ENCODE measurements around the gene IL17C.
"Not testable (repeated sequence)": the region's sequence is repeated elsewhere in the genome, so short reads cannot be mapped to it uniquely, and the experiment has no call there.

IL17C gene

DNA sequence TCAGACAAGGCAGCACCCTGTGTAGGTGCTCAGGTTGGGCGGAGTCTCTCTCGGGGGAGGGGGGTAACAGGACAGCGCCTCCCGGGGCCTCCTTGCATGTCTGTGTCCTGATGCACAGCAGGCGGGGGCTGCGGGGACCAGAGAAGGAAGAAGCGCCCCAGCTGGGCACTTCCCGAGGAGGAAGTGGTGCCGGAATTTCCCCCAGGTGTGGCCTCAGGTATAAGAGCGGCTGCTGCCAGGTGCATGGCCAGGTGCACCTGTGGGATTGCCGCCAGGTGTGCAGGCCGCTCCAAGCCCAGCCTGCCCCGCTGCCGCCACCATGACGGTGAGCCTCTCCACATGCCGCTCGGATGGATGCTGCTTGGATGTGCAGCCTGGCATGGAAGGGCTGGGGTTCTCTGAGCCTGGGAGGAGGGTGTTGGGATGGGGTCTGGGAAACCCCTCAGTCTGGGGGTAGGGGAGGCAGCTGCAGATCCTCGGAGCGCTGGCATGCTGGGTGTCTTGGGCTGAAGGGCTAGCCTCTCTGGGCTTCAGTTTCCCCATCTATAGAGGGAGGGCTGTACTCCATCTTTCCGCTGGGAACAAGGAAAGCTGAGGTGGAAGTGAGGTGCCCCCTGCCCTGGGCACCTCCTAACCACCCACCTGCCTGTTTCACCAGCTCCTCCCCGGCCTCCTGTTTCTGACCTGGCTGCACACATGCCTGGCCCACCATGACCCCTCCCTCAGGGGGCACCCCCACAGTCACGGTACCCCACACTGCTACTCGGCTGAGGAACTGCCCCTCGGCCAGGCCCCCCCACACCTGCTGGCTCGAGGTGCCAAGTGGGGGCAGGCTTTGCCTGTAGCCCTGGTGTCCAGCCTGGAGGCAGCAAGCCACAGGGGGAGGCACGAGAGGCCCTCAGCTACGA is at the start of gene IL17C:
TSS of gene IL17C (plus strand) at position 250 of the 908 bp plus-strand sequence. CDS start at position 320, 70 bp downstream.
- no peak for DNase-seq

DNA sequence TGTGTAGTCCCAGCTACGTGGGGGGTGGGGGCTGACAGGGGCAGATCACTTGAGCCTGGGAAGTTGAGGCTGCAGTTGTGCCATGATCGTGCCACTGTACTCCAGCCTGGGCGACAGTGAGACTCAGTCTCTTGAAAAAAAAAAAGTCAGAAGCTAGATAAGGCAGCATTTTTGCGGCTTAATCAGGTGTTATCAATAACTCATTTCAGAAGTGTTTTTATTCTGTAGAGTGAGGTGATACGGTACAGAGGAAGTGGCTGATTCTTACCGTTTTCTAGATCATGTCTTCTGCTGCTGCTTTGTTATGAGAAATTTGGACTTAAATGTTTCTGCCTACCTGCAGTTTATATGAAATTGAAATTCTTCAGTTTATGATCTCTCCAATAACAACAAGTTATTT is 49.6 kb upstream of the IL17C start:
- DNase-seq: no peak

DNA sequence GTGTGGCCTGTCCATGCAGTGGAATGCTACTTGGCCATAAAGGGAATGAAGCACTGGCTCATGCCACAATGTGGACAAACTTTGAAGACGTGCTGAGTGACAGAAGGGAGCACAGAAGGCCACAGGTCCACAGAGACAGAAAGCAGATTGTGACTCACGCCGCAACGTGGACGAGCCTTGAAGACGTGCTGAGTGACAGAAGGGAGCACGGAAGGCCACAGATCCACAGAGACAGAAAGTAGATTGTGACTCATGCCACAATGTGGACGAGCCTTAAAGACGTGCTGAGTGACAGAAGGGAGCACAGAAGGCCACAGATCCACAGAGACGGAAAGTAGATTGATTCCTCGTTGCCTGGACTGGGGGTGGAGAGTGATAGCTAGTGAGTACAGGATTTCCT is 48.9 kb upstream of the IL17C start:
- no peak for DNase-seq

- DNase-seq: no peak
Observed at GRCh38 chr16:88591577-88592021, 46.8 kb upstream of the IL17C start.

- DNase-seq: no peak
Observed at GRCh38 chr16:88593061-88593460, 45.3 kb upstream of the IL17C start.

DNA sequence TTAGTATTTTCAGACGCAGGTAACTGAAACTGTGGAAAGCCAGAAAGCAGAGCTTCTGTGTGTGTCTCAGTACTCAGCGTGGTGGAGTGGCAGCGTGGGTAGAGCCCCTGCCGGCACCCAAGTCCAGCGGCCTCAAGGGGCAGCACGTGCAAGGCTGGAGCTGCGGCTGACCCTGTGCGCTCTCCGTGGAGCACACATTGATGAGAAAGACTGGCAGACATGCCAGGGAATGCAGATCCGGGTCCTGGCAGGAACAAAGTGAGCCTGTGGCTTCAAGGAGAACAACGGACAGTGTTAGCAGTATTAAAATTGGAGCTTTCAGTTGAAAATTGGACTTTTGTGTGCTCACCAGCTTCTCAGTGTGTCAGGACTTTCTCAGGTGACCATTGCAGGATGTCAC is 44.9 kb upstream of the IL17C start:
- DNase-seq: no peak

DNA sequence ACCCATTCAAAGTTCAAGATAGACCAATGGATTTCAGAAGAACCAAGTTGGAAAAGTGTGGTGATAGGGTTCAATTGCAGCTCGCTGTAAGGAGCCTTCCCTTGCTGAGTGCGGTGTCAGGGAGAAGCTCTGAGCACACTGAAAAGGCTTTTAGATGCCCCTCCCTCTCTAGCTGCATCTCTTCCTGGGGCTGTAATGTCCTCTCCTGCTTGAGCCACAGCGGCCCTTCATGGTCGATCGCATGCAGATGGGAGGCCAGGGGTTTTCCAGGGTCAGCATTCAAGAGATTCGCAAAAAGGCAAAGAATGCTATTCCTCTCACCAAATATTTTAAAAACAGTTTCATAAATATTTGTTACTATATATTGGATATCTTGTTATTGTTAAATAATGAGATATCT is 44.5 kb upstream of the IL17C start:
- no peak for DNase-seq

DNA sequence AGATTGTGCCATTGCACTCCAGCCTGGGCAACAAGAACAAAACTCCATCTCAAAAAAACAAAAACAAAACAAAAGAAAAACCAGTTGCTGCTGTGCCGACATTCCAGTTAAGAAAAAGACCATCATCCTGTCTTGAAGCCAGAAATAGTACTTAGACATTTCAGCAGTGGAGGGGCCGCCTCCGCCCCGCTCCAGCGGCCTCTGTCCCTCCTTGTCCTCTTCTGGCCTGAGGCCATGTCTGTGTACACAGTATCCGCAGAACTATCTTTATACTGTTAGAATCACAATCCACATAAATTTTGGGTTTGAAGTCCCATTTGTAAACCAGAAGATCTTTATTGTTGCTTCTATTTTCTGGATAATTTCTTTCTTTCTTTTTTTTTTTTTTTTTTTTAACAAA is 43.3 kb upstream of the IL17C start:
- DNase-seq: no peak

DNA sequence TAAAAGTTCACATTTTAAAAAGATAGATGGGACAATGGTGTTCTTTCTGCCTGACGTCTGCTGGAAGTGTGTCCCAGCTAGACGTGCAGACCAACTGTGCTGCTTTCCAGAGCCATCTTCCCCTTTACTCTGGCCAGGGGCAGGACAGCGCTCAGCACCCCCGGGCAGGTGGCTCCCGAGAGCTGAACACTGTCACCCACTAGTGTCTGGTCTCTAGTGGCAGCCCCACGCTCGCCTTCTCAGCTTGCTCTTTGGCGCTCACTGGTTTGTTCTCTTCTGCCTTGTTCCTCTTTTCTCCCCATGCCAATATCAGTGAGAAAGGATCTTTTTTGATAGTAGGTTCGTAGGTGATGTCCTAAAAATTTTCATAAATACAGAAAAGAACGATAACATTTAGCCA is 42.5 kb upstream of the IL17C start:
- no peak for DNase-seq

DNA sequence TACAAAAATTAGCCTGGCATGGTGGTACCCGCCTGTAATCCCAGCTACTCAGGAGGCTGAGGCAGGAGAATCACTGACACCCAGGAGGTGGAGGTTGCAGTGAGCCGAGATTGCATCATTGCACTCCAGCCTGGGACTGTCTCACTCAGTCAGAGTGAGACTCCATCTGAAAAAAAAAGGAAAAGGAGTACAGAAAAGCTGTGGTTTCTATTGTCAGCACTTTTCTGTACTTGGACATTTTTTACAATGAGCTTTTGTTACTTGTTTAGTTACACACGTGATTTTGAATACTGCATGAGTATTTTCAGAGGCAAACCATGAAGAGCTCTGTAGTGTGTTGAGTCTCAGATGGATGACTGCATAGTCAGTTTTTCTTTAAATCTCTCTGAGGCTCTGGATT is 41.9 kb upstream of the IL17C start:
- no peak for DNase-seq

GRCh38 chr16:88597856-88598491 is 40.4 kb upstream of the IL17C start:
- DNase-seq: no peak

GRCh38 chr16:88599092-88599733 is 39.2 kb upstream of the IL17C start:
- DNase-seq: no peak

DNA sequence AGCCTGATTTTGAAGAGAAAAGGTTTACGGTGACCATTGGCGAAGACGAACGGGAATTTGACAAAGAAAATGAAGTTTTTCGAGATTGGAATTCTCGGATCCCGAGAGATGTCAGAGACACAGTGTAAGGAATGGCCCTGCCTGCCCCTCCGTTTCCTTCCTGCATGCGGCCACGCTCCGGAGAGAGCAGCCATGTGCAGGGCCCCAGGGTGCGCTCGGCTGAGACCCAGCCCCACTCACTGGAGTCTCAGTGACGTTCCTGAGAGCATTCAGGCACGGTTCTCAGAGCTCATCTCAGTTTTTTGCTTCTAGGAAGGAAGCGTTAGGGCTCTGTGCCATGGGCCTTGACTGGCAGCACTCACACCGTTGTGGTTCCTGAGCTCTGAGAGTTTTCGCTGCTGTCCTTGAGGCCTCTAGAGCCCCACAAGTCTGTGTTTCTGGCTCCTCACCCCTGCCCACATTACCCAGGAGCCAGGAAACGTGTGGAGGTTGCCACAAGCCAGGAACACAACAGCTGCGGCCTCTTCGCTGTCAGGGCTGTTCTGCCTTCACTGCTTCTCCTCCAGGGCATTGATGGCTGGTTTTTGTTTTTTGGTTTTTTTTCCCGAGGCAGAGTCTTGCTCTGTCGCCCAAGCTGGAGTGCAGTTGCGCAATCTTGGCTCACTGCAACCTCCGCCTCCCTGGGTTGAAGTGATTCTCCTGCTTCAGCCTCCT is 38.4 kb upstream of the IL17C start:
- DNase-seq: no peak

DNA sequence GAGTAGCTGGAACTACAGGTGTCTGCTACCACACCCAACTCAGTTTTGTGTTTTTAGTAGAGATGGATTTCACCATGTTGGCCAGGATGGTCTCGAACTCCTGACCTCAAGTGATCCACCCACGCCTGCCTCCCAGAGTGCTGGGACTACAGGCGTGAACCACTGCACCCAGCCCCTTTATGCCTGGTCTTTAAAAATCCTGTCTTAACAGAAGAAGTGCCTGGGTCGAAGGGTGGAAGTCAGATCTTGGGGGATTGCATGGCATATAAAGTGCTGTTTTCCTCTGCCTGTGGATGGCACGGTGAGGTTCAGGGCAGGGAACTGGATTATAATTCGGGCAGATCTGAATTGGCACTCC is 37.9 kb upstream of the IL17C start:
- DNase-seq: no peak

GRCh38 chr16:88601313-88602036 is 36.9 kb upstream of the IL17C start:
- no peak for DNase-seq

GRCh38 chr16:88602091-88602490 is 36.3 kb upstream of the IL17C start:
- DNase-seq: no peak

DNA sequence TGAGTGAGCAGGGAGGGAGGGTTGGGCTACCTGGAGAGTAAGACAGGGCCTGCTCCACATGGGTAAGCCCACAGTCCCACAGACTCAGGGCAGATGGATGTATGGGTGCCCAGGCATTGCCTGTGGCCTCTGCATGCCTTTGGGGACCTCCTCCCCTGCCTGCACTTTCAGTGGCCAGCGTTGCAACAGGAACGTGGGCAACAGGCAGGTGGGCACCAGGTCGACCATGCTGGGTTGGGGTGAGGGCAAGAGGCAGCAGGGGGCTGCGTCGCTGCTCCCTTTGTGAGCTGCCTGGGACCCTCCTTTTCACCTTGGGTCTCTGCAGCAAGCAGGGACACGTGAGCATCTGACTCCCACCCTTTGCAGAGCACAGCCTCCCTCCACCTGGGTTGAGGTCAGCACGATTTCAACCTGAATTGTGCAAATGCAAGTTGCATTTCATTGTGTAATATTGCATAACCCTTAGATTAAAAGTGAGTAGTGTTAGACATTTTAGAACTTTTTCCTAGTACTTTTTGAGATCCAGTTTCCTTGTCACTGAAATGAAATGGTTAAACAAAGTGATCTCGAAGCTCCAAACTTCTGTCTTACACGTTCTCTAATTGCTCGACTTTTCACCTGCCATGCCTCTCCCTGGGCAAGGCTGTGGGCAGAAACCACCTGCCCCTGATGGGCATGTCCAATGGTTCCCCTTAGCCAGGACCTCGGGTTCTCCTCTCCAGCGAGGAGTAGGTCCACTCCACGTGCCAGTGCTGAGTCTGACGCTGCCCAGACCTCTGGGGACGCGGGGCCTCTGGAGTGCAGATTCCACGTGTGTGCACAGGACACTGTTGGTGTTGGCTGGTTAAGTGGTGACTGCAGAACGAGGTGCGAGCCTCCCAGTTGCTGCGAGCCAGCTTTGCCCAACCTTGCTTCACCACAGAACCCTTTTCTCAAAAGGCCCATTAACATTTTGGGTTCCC is 32.9 kb upstream of the IL17C start:
- DNase-seq: no peak

GRCh38 chr16:88606148-88606757 is 32.1 kb upstream of the IL17C start:
- no peak for DNase-seq

DNA sequence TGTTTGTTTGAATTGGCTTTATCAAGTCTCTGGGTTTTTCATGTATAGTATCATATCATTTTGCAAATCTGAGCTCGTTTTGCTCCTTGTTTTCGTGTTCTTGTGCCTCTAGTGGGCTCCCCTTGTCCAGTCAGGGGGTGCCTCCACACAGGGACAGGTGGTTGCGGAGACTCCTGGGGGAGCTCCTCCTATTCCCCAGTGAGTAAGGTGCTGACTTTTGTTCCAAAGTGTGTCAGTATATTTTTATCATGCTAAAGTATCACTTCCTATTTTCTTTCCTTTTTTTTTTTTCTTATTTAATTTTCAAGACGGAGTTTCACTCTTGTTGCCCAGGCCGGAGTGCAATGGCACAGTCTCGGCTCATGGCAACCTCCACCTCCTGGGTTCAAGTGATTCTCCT is 30.3 kb upstream of the IL17C start:
- no peak for DNase-seq

DNA sequence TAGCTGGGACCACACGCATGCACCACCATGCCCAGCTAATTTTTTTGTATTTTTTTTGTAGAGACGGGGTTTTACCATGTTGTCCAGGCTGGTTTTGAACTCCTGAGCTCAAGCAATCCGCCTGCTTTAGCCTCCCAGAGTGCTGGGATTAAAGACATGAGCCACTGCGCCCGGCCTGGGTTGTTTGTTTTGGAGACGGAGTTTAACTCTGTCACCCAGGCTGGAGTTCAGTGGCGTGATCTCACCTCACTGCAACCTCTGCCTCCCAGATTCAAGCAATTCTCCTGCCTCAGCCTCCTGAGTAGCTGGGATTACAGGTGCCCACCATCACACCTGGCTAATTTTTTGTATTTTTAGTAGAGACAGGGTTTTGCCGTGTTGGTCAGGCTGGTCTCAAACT is 28.9 kb upstream of the IL17C start:
- not testable (repeated sequence) for DNase-seq

GRCh38 chr16:88610080-88610479 is 28.3 kb upstream of the IL17C start:
- no peak for DNase-seq
